ENCODE measurements around the gene IGHMBP2.

Gene IGHMBP2

GRCh38 chr11:68987211-68987610 lies 83.5 kb downstream of the IGHMBP2 start:
- no peak for DNase-seq (ENCODE audit: low spot score)

GRCh38 chr11:68988491-68988890 lies 84.8 kb downstream of the IGHMBP2 start:
- DNase-seq (ENCODE audit: low spot score): no peak

Data from AG08396 (cell line).